SKM-1 (cell line): ENCODE measurements around the gene TTC12.

ENCODE experiments used
- DNase-seq: peaks from one replicate; lab custom pipeline; 2025; ENCODE audit not compliant: unreplicated experiment; lab: John Stamatoyannopoulos, UW

TTC12 gene

GRCh38 chr11:113314389-113315301, at the start of gene TTC12:
TSS of gene TTC12 (plus strand) at chr11:113314583. CDS start at chr11:113316258, 1,675 bp downstream.
- DNase-seq = peak; percentile 65

DNA sequence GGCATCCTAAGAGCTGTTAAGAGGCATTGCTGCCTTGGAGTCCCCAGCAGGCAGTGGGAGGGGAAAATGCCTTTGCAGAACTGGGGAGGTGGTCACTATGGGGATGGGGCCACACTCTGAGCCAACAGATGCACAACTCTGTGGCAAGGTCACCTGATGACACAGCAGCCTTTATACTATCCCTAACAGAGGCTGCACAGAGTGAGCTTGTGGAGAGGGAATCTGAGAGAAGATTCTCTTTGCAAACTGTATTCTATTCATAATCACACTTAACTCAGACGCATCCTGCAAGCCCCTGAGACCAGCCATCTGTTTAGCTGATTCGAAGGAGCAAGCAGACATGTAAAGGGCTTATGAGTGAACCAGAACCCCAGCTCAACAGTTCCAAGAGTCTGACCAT, 49.0 kb upstream of the TTC12 start:
- no peak for DNase-seq

DNA sequence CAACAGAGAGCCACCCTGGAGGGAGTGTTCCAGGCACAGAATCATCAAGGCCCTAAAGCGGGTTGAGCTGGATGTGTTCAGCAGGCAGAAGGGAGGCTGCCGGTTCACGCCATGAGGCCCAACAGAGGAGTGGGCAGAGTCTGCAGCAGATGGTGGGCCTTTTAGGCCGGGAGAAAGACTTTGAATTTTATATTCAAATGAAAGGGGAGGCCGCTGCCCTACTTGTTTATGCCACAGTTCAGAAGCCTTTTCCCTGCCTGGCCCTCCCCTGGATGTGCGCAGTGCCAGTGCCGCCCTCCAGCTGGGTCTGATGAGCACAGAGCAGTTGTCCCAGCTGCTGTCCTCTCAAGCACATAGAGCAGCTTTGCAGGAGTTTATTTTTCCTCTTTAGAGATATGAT, 46.9 kb upstream of the TTC12 start:
- DNase-seq = no peak

DNA sequence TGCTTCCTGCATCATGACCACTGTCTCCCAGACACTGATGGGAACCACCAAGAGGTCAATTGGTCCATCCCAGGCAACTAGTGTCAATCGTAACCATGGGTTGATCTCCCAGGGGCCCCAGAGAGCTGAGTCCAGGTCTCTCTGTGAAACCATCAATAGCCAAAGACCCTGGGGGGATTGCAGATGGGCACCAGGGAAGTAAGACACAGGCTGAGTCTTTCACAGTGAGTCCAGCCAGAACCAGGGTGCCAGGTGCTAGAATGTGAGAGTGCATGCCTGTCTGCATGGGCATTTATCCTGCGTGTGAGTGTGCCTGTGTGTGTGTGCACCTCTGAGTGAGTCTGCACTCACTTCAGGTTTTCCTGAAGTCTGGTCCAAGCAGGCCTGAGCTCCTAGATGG, 45.3 kb upstream of the TTC12 start:
- DNase-seq = no peak

GRCh38 chr11:113269636-113270035, 44.7 kb upstream of the TTC12 start:
- DNase-seq = no peak

- DNase-seq = no peak
Observed at GRCh38 chr11:113270080-113270479, 44.3 kb upstream of the TTC12 start.

DNA sequence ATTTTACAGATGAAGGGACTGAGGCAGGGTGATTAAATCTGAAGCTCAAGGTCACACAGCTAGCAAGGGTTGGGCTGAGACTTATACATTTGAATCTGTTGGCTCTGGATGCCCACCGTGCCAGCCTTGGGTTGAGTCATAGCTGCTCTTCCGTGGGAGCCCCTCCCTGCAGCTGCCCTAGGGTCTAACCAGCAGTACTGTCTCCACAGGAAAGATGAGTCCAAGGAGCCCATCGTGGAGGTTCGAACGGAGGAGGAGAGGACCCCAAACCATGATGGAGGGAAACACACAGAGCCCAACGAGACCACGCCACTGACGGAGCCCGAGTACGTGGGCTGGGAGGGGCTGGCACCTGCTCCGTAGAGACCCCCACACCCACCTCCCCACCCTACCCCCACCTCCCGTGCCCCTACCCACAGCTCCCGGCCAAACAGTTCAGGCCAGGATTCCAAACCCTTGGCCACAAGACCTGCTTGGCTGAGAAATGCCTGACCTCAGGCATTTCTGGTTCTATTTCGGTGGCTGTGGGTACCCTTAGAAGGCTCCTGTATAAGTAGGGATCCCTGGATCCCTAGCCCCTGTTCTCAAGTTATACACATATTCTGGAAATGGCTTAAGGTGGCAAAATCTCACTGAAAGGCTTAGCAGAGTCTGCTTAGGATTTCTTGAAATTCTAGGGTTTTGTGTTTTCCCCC, 42.7 kb upstream of the TTC12 start:
- DNase-seq = no peak

DNA sequence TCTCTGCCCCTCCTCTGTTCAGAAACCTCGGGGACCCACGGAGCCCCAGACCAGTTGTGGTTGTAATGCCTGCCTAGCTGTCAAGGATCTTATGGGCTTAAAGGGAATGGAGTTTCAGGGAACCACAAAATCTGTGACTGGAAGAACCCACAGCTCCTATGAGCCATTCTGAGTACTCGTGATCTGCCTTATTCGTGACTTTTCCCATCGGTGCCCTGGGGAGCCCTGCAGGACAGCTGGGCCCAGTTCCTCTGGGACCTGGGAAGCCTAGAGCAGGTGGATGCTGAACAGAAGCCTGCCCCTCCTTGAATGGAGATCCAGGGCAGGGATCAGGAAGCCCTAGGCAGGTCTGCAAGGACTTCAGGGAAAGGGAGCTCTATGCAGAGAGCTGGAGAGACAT, 42.1 kb upstream of the TTC12 start:
- no peak for DNase-seq

DNA sequence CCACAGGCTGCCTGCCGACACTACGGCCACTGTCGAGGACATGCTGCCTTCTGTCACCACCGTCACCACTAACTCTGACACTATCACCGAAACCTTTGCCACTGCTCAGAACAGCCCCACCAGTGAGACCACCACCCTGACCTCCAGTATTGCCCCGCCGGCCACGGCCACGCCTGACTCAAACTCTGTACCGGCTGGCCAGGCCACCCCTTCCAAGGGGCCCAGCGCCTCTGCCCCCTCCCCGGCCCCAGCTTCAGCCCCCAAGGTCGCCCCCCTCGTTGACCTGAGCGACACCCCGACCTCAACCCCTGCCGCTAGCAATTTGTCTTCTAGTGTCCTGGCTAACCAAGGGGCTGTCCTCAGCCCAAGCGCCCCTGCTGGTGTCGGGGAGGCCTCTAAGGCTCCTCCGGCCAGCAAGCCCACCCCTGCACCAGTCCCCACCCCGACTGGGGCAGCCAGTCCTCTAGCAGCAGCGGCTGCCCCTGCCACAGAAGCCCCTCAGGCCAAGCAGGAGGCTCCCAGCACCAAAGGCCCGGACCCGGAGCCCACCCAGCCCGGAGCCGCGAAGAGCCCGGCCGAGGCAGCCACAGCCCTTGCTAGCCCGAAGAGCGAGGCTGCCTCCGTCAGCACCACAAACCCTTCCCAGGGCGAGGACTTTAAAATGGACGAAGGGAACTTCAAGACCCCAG, 41.3 kb upstream of the TTC12 start:
- no peak for DNase-seq

GRCh38 chr11:113273720-113274119, 40.7 kb upstream of the TTC12 start:
- no peak for DNase-seq

GRCh38 chr11:113274713-113275582, 39.4 kb upstream of the TTC12 start:
- DNase-seq = no peak

DNA sequence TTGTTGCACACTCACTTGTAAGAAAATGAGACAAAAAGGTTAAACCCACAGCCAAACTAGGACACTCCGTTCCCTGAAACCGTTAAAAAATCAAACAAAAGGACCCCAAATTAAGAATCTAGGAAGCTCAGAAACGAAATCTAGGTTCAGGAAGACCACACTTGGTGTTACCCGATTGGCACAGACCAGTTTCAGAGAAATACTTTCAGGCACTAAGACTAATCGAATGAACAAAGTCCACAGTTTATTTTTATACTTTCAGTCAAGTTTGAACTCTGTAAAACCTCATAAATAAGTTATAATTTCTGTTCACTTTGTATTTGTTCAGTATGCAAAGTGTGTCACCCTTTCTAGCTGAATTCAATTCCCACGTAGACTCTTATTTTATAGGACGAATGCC, 38.8 kb upstream of the TTC12 start:
- DNase-seq = no peak

- no peak for DNase-seq
Observed at GRCh38 chr11:113276466-113276865, 37.9 kb upstream of the TTC12 start.

- no peak for DNase-seq
Observed at GRCh38 chr11:113277907-113278306, 36.5 kb upstream of the TTC12 start.

DNA sequence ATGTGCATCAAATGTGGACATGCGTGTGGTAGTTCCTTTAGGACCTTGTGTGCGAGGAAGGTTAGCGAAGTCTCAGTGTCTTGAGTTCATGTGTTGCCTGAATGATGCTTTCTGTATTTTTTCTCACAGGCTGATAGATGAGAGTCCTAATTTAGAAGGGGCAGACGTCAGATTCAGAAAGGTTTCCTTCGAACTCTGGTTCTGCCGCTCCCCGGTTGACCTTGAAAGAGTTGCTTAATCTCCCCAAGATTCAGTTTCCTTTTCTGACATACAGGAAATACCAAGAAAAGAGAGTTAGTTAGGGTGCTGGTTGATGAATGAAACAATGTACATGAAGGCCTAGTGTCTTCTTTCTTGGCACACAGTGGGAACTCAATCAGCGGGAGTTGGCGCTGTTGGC, 35.9 kb upstream of the TTC12 start:
- DNase-seq = no peak

DNA sequence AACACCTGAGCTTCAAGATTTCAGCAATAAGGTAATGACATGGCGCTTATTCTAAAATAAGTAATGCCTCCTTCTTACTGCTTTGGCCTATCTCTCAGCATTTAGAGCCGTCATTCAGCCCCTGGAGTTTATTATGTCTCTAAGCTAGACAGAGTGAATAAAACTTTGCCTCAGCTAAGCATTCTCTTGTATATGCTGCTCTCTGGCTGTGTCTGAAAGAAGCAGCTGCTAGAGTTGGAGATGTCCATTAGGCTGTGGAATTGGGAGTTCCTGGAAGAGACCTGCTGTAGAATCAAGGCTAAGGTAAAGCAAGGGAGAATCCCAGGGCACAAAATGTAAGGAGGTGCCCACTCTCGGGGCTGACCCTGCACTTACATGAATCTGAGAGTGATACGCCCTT, 35.5 kb upstream of the TTC12 start:
- no peak for DNase-seq

- no peak for DNase-seq
Observed at GRCh38 chr11:113279591-113279990, 34.8 kb upstream of the TTC12 start.

- DNase-seq = no peak
Observed at GRCh38 chr11:113281052-113281725, 33.2 kb upstream of the TTC12 start.

GRCh38 chr11:113282898-113283437, 31.4 kb upstream of the TTC12 start:
- no peak for DNase-seq

- DNase-seq = no peak
Observed at GRCh38 chr11:113283881-113284280, 30.5 kb upstream of the TTC12 start.
